ENCODE measurements around the gene MAP4K2.

MAP4K2 gene

DNA sequence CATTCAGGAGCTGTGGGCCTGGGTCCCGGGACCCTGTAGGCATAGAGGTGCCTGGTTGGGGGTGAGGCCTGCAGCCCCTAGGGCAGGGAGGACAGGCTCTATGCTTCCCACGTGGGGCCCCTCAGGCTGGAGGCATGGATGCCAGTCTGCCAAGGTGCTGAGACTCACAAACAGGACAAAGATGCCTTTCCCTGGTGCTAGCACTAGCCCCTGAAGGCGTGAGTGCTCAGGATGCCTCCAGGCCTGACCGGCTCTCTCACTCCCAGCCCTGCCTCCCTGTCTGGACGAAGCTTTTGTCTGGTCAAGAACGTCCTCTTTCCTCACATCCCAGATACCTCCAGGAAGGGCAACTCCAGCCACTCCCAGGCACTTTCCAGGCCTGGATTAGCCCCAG lies 39.3 kb upstream of the MAP4K2 start:
- TF ChIP-seq CTCF (conservative IDR thresholded peaks at IDR 0.05; ENCODE audit: low read depth, low read length) = no peak
- DNase-seq (ENCODE audit: low read depth) = no peak
- H3K4me3 ChIP-seq (ENCODE audit: low read length) = no peak overlapping the region

DNA sequence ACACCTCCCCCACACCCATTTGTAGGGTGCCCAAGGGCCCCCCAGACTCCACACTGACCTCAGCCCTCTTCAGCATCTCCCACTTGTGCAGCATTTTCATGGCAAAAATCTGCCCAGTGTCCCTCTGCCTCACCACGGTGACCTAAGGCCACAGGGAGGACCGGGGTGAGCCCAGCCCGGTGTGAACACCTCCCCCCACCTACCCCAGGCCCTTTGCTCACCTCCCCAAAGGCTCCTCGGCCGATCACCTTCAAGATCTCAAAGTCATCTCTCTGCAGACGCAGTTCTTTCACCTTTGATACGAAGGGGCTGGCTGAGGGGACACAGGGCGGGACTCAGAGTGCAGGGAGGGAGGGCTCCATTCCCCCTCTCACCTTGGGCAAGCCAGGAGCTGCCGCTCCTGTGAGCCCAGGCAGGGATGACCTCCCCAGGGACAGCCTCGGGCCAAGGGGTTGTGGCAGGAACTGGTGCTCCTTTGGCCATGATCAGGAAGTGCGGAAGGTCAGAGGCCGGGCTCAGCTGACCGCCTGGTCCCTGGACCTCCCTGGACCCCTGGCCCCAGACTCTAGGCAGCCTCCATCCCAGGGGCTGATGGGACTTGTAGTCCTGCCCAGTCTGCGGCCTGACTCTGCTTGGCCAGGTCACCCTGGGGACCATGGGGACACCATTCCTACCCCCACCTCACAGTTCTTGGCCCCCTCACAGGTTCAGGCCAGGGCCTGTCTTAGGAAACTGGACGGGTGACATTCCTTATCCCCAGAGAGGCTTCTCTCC lies 38.8 kb upstream of the MAP4K2 start:
- no peak overlapping the region for H3K4me3 ChIP-seq (ENCODE audit: low read length)
- TF ChIP-seq CTCF (conservative IDR thresholded peaks at IDR 0.05; ENCODE audit: low read depth, low read length) = no peak
- DNase-seq (ENCODE audit: low read depth) = no peak

DNA sequence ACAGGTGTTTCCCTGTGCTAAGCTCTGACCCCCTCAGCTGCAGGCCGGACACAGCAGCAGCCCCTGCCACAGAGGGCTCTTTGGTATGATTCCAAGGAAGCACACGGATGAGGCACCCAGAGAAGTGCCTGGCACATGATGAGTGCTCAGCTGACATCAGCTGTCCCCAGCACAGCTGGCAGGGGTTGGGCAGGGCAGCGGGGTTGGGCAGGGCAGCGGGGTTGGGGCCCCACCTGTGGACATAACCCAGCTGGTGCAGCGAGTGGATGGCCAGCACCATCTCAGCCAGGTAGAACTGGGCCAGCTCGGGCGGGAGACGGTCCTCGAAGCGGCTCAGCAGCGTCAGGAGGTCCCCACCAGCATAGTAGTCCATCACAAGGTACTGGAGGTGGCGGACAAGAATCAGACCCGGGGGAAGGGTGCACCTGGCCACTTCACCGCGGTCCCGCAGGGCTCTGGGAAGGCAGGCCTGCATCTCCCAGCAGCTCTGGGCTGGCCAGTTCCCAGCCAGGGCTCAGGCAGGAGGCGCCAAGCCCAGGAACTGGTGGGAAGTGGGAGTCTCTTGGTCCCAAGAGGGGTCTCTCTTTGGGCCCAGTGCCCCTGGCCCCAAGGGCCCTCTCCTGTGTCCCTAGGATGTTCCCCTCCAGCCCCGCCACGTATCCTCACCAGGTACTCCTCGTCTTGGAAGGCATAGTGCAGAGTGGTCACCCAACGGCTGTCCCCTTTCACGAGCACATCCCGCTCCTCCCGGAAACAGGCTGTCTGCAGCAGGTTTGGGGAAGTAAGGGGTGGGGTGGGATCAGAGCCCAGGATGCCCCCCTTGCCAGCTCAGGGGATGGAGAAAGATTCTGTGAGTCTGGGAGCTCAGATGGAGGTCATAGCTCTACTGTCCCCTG lies 37.1 kb upstream of the MAP4K2 start:
- DNase-seq (ENCODE audit: low read depth) = no peak
- no peak overlapping the region for H3K4me3 ChIP-seq (ENCODE audit: low read length)
- no peak for TF ChIP-seq CTCF (conservative IDR thresholded peaks at IDR 0.05; ENCODE audit: low read depth, low read length)

- no peak for DNase-seq (ENCODE audit: low read depth)
- no peak overlapping the region for H3K4me3 ChIP-seq (ENCODE audit: low read length)
- no peak for TF ChIP-seq CTCF (conservative IDR thresholded peaks at IDR 0.05; ENCODE audit: low read depth, low read length)
These were observed 36.3 kb upstream of the MAP4K2 start for GRCh38 chr11:64839335-64839734.

DNA sequence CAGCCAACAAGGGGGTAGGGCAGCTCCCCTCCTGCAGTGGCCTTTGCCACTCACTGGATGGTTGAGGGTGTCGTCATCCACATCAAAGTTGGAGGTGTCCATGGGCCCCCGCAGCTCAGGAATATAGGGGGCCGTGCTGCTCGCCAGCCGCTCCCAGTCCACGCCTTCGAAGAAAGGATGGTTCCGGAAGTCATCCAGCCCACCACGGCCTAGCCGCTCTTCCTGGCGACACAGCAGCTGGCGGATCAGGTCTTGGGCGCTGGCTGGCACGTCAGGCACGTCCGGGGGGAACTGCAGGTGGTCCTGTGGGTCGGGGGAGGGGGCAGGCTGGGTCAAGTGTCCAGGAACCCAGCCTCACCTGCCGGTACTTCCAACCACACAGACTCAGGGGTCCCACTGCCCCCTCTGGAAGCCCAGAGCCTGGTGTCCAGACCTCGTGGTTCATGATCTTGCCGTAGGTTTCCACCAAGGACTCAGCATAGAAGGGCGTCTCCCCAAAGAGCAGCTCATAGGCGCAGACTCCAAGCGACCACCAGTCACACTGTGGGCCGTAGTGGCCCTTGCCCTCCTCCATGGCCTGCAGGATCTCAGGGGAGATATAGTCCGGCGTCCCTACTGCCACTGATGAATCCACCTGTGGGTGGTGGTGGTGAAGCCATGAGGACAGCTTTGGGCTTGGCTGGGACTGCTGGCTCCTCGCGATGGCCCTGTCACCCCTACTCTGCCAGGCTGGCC lies 35.8 kb upstream of the MAP4K2 start:
- no peak overlapping the region for H3K4me3 ChIP-seq (ENCODE audit: low read length)
- TF ChIP-seq CTCF (conservative IDR thresholded peaks at IDR 0.05; ENCODE audit: low read depth, low read length) = no peak
- no peak for DNase-seq (ENCODE audit: low read depth)

DNA sequence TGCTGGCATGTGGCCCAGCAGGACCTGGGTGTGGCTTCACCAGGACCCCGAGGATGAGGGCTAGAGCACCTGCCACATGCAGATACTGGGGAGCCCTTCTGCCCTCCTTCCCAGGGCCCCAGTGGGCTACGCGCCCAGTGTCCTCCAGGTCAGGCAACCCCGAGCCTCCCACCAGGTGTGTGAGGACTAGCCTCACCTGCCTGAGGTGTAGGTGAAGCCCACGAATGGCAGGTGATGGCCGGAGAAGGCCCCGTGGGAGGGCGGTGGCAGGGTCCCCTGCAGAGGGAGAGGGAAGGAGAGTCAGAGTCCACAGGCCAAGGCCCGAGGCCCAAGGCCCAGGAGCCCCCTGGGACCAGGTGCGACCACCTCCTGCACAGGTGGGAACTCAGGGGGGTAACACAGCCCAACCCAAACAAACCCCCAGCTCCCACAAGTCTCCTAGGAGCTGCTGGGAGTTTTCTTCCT lies 34.9 kb upstream of the MAP4K2 start:
- H3K4me3 ChIP-seq (ENCODE audit: low read length) = no peak overlapping the region
- no peak for DNase-seq (ENCODE audit: low read depth)
- TF ChIP-seq CTCF (conservative IDR thresholded peaks at IDR 0.05; ENCODE audit: low read depth, low read length) = no peak

Measured in retinal pigment epithelial cell (primary cell).